Central memory CD8-positive, alpha-beta T cell (primary cell): ENCODE results near the gene IL36A.

ENCODE experiments used
- ATAC-seq: fragments of 150-1000 bp; cut with Tn5 transposase; replicated peaks from 2 replicates; pipeline ENCODE4 v1.10.0; 2022; ENCODE audit warnings: mild to moderate bottlenecking, moderate FRiP score, moderate number of reproducible peaks; ENCODE audit not compliant: poor library complexity, severe bottlenecking; ENCODE audit errors: extremely low read depth
- DNase-seq, 2 donors: peaks; one replicate each; pipeline ENCODE4 v3.0.0; 2021; ENCODE audit warnings: low spot score in 2 of 2
- H3K27ac Mint-ChIP-seq: one replicate; pipeline ENCODE4 v1.8.0; 2022; ENCODE audit warnings: low read depth, mild to moderate bottlenecking, moderate library complexity, mixed read lengths
- H3K27me3 Mint-ChIP-seq: one replicate; pipeline ENCODE4 v1.8.0; 2022; ENCODE audit warnings: mixed read lengths
- H3K36me3 Mint-ChIP-seq: one replicate; pipeline ENCODE4 v1.8.0; 2022; ENCODE audit warnings: mild to moderate bottlenecking, moderate library complexity, mixed read lengths; ENCODE audit not compliant: insufficient read depth
- H3K4me1 Mint-ChIP-seq: one replicate; pipeline ENCODE4 v1.8.0; 2022; ENCODE audit warnings: mixed read lengths
- H3K4me3 Mint-ChIP-seq: one replicate; pipeline ENCODE4 v1.8.0; 2022; ENCODE audit warnings: mild to moderate bottlenecking, moderate library complexity, mixed read lengths
- H3K9me3 Mint-ChIP-seq: one replicate; pipeline ENCODE4 v1.8.0; 2022; ENCODE audit warnings: mixed read lengths

Gene IL36A

DNA sequence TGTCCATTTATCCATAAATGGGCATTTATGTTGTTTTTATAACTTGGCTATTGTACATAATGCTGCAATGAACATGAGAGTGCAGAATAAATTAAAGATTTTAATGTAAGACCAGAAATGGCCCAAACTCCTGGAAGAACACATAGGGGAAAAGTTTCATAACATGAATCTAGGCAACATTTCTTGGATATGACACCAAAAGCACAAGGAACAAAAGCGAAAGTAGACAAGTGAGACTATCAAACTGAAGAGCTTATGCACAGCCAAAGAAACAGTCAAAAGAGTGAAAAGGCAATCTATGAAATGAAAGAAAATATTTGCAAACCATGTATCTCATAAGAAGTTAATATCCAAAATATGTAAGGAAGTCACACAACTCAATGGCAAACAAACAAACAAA lies 5.8 kb downstream of the IL36A start:
- H3K4me1 Mint-ChIP-seq, result no peaks in the 10 kb centered on the region
- ATAC-seq (no peak), DNase-seq (no peak)
- H3K4me3 Mint-ChIP-seq, result no peak overlapping the region
- peaks cover 2% of the 10 kb centered on the region for H3K36me3 Mint-ChIP-seq
- H3K9me3 Mint-ChIP-seq, result no peaks in the 10 kb centered on the region
- H3K27ac Mint-ChIP-seq, result no peak overlapping the region
- H3K27me3 Mint-ChIP-seq, result peaks cover 46% of the 10 kb centered on the region

DNA sequence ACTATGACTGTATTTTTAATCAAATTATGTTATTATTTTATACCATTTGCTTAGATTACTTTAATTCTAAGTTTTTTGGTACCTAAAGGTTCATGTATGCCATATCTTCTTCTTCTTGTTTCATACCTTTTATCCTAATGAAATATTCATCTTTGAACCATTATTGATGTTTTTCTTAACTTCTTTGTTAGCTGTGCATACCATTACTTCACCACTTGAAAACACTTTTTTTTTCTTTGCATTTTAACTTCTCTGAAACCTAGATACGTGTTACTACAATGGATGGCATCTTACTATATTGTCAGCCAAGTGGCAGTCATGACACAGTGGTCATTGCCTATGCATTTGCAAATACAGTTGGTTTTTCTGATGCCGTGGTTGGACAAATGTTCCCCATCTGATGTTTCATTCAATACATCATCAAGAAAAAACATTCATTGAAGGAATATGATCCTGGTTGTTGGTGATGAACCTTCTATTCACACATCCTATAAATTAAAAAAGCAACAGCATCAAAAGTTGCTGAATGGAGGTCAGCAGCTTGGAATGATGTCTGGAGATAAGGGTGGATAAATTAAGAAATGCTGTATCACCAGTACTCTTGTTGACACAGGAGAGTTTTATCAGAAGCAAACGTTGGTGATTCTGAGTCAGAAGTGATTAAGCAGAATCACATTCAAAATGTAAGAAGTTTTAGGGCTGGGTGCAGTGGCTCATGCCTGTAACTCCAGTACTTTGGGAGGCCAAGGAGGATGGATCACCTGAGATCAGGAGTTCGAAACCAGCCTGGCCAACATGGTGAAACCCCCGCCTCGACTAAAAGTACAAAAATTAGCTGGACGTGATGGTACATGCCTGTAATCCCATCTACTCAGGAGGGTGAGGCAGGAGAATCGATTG lies 7.4 kb downstream of the IL36A start:
- DNase-seq (no peak), ATAC-seq (no peak)
- Mint-ChIP-seq H3K4me3 (no peak overlapping the region), H3K27ac (no peak overlapping the region), H3K27me3 (peaks cover 59% of the 10 kb centered on the region), H3K4me1 (no peaks in the 10 kb centered on the region), H3K36me3 (peaks cover 2% of the 10 kb centered on the region), H3K9me3 (no peaks in the 10 kb centered on the region)

DNA sequence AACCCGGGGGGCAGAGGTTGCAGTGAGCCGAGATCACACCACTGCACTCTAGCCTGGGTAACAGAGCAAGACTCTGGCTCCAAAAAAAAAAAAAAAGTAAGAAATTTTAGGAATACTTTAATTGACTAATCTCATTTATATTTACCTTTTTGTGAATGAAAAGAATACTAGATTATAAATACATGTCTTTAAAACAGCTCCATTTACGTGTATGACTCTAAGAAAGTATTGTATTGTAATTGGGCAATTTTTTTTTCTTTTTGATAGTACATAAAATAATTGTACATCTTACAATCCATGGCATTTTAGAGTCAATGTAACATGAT lies 8.0 kb downstream of the IL36A start:
- H3K4me1 Mint-ChIP-seq, result no peaks in the 10 kb centered on the region
- H3K36me3 Mint-ChIP-seq, result peaks cover 2% of the 10 kb centered on the region
- DNase-seq, result no peak
- no peak overlapping the region for H3K4me3 Mint-ChIP-seq
- no peak overlapping the region for H3K27ac Mint-ChIP-seq
- no peak for ATAC-seq
- peaks cover under 1% of the 10 kb centered on the region for H3K9me3 Mint-ChIP-seq
- peaks cover 65% of the 10 kb centered on the region for H3K27me3 Mint-ChIP-seq

DNA sequence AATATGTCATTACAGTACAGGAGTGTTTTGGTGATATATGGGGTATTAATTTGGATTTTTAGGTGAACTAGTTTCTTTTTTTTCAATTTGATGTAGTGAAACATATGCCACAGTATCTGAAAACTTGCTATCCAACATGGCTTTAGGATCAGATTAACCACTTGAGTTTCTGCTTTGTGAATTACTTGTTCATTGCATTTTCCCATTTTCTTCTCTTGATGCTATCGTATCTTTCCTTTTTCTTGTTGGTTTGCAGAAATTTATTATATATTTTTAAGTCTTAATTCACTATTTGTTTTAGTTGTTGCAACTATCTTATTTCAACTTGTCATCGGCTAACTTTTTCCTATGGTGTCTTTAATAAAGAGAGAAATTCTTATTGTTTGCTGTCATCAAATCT lies 8.8 kb downstream of the IL36A start:
- peaks cover 2% of the 10 kb centered on the region for H3K36me3 Mint-ChIP-seq
- no peak overlapping the region for H3K27ac Mint-ChIP-seq
- H3K4me3 Mint-ChIP-seq, result no peak overlapping the region
- ATAC-seq (no peak), DNase-seq (no peak)
- peaks cover 7% of the 10 kb centered on the region for H3K9me3 Mint-ChIP-seq
- no peaks in the 10 kb centered on the region for H3K4me1 Mint-ChIP-seq
- H3K27me3 Mint-ChIP-seq, result peaks cover 72% of the 10 kb centered on the region

DNA sequence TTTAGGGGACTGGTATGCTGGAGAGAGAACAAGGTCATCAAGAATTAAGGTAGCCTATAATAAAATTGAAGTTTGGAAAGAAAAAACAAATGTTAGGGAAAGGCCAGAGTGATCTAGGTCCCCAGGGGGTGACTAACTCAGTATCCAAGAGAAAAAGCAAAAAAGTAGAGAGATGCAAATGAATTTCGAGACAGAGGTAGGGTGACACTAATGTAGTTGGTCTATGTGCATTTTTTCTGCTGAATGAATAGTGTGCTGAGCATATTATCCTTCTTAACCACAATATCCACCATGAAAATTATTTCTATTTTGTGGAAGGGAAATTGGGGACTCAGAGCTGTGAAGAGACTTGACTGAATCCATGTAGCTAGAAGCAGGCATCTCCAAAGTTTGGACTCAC lies 9.8 kb downstream of the IL36A start:
- Mint-ChIP-seq H3K9me3 (peaks cover 7% of the 10 kb centered on the region), H3K4me1 (no peaks in the 10 kb centered on the region), H3K36me3 (peaks cover 2% of the 10 kb centered on the region), H3K4me3 (no peak overlapping the region), H3K27me3 (peaks cover 78% of the 10 kb centered on the region), H3K27ac (no peak overlapping the region)
- no peak for ATAC-seq
- no peak for DNase-seq

DNA sequence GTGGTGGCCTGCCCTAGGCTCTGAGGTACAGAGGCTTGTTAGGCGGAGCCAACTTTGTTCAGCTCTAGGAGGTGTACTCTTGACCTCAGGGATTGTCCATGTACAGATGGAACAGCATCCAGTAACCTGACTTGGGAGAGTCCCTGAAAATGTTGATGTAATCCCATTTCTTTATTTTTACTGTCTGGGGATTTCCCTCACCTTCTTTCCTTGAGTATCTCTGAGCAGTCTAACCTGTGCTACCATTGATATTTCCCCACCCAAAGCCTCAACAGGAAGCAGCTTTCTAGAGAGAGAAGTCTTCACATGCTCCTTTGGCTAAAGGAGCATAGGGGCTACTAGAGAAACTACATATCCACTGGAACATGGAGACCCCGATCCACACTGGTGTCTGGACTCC lies 10.4 kb downstream of the IL36A start:
- H3K27me3 Mint-ChIP-seq, result peaks cover 74% of the 10 kb centered on the region
- DNase-seq (no peak), ATAC-seq (no peak)
- no peaks in the 10 kb centered on the region for H3K4me1 Mint-ChIP-seq
- H3K36me3 Mint-ChIP-seq, result peaks cover 2% of the 10 kb centered on the region
- H3K27ac Mint-ChIP-seq, result no peak overlapping the region
- peaks cover 7% of the 10 kb centered on the region for H3K9me3 Mint-ChIP-seq
- H3K4me3 Mint-ChIP-seq, result no peak overlapping the region

DNA sequence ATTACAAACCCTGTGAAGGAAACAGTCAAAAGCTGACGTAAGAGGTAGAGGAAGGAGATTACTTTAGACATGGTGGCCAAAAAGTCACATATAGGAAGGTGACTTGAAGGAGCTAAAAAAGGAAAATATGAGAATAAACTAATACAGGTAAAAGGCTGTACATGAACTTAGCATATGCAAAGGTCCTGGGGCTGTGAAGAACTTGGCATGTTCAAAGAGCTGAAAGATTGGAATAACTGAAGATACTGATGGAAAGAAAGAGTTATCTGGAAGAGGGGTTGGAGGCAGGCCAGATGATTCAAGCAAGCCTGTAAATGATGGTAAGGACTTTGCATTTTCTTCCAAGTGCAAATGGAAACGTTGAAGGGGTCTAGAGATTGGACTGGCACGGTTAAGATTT lies 13.2 kb downstream of the IL36A start:
- Mint-ChIP-seq H3K9me3 (peaks cover 7% of the 10 kb centered on the region), H3K4me3 (no peak overlapping the region), H3K27me3 (peaks cover 59% of the 10 kb centered on the region), H3K27ac (no peak overlapping the region), H3K4me1 (no peaks in the 10 kb centered on the region), H3K36me3 (peaks cover 2% of the 10 kb centered on the region)
- DNase-seq (no peak), ATAC-seq (no peak)

DNA sequence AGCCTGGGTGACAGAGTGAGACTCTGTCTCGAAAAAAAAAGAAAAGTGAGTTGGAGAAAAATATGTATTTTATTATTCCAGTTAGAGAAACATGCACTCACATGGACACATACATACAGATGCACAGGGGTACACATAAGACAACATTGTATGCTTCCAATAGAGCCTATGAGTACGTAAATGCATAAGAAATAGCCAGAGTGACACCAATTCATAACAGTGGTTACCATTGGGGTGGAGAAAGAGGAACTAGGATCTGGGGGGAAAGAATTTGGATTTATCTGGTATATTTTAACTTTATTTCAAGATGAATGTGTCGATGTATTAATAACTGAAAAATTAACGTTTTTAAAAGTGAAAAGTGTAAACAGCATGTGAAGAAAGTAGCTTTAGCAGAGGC lies 16.1 kb downstream of the IL36A start:
- ATAC-seq (no peak), DNase-seq (no peak)
- Mint-ChIP-seq H3K27me3 (peaks cover 70% of the 10 kb centered on the region), H3K36me3 (no peaks in the 10 kb centered on the region), H3K27ac (no peak overlapping the region), H3K9me3 (peaks cover 7% of the 10 kb centered on the region), H3K4me1 (no peaks in the 10 kb centered on the region), H3K4me3 (no peak overlapping the region)

DNA sequence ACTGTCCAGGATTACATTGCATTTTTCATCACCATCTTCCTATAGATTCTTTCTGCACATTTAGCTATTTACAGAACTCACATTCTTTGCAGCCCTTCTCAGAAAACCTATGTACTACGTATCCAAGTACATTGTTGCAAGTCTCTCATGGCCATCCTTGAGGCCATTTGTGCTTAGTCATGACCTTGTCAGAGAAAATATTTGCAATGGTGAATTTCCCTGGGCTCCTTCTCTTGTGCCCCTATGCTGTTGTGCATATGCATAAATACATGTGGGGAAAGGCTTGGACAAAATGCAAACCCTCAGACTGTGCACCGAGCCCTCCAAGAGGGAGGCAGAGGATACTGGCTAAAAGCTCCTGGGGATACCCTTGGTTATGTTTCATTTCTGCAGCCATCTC lies 19.5 kb downstream of the IL36A start:
- Mint-ChIP-seq H3K9me3 (no peaks in the 10 kb centered on the region), H3K4me3 (no peak overlapping the region), H3K36me3 (no peaks in the 10 kb centered on the region), H3K4me1 (no peaks in the 10 kb centered on the region), H3K27ac (no peak overlapping the region), H3K27me3 (peaks cover 63% of the 10 kb centered on the region)
- ATAC-seq, result no peak
- DNase-seq, result no peak

DNA sequence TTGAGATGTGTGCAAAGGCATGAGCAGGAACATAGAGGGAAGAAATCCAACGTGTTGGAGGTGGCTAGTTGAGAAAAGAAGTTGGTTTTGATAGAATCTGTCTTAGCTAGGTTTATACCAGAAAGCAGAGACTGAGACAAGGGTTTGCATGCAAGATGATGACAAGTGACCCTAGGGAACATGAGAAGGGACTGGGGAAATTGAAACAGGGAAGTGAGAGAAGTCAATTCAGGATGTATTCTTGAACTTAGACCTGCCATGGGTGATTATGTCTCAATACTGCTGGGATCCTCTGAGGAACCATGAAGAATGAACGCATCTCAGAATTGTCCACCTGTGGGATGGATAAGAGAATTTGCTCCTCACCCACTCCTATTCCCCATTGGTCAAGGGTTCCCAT lies 20.5 kb downstream of the IL36A start:
- Mint-ChIP-seq H3K36me3 (no peaks in the 10 kb centered on the region), H3K4me3 (no peak overlapping the region), H3K27ac (no peak overlapping the region), H3K27me3 (peaks cover 68% of the 10 kb centered on the region), H3K4me1 (no peaks in the 10 kb centered on the region), H3K9me3 (no peaks in the 10 kb centered on the region)
- ATAC-seq, result no peak
- no peak for DNase-seq

DNA sequence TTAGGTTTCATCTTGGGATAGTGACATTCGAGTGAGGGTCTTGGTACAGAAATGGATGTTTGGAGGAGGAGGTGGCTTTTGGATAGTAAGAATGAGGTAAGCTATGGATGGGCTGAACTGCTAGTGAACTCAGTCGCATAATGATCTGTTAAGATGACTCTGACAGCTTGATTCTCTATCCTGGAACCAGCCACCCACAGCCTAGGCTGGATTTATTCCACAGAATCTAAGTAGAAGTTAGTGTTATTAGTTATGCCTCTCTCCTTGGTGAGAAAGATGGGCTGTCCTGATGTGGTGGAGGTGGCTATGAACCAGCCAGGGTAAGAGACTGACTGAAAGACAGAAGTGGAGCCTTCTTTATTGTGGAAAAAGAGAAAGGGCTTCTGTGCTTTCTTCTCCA lies 22.4 kb downstream of the IL36A start:
- Mint-ChIP-seq H3K4me1 (no peaks in the 10 kb centered on the region), H3K27me3 (peaks cover 64% of the 10 kb centered on the region), H3K36me3 (no peaks in the 10 kb centered on the region), H3K27ac (no peak overlapping the region), H3K9me3 (no peaks in the 10 kb centered on the region), H3K4me3 (no peak overlapping the region)
- ATAC-seq, result no peak
- no peak for DNase-seq

DNA sequence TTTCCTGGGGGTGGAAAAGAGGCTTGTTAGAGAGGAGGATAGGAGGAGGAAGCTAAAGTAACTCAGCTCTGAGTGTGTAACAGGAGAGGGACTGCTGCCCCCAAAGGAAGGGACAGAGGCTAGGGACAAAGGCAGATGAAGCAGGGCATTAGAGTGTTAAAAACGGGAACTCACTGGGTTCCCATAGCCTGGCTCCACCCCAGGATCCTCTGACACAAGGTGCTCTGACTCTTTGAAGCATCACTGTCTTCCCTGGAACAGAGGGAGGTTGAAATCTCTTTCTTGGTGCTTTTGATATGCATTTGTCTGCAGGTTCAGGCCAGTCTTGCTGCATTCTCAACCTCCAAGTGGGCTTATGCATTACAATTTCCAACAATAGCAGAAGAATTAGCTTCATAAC lies 22.9 kb downstream of the IL36A start:
- no peak for ATAC-seq
- no peaks in the 10 kb centered on the region for H3K9me3 Mint-ChIP-seq
- H3K27ac Mint-ChIP-seq, result no peak overlapping the region
- no peaks in the 10 kb centered on the region for H3K36me3 Mint-ChIP-seq
- H3K27me3 Mint-ChIP-seq, result peaks cover 63% of the 10 kb centered on the region
- no peaks in the 10 kb centered on the region for H3K4me1 Mint-ChIP-seq
- DNase-seq, result no peak
- H3K4me3 Mint-ChIP-seq, result no peak overlapping the region

DNA sequence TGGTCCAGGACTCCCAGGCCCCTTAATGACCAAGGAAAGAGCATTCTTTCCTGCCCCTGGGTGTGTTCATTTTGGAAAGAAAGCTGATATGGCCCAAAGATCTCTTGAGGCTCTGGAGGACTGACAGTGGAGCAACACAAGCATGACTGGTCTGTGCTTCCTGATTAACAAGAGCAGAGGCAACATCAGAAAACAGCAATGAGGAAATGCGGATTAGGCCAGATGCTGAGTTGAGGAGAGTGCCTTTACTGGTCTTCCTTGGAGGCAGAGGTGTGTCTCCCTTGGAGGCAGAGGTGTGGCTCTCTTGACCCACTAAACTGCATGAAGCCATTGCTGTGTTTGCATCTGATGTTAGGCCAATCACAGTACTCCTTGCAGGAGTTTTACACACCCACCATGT lies 27.5 kb downstream of the IL36A start:
- Mint-ChIP-seq H3K27ac (no peak overlapping the region), H3K4me1 (no peaks in the 10 kb centered on the region), H3K9me3 (no peaks in the 10 kb centered on the region), H3K27me3 (peaks cover 50% of the 10 kb centered on the region), H3K4me3 (no peak overlapping the region), H3K36me3 (no peaks in the 10 kb centered on the region)
- ATAC-seq (no peak), DNase-seq (no peak)
